HepG2 (cell line): ENCODE measurements around the gene RIMBP3C. TPM values are rescaled to one million over a fixed set of nuclear protein-coding genes. Genes with fewer than 3 reads are reported as not detected.

Experiments
- CREB1 ChIP-seq, 2 experiments: fragments of 450-650 bp in 1 of 2; IDR thresholded peaks; 2 replicates each; pipeline ENCODE4 v1.6.1; 2016 to 2017; ENCODE audit warnings: control low read depth in 1 of 2, mild to moderate bottlenecking in 1 of 2, missing compliant biosample characterization in 1 of 2, missing genetic modification characterization in 1 of 2
- CSRNP2 ChIP-seq: sonication (generic); formaldehyde crosslinking; conservative IDR thresholded peaks from 2 replicates; pipeline ENCODE4 v1.8.0; 2022; ENCODE audit warnings: low read depth, missing genetic modification reagents
- FOXC1 ChIP-seq: sonication (generic); formaldehyde crosslinking; IDR thresholded peaks from 2 replicates; pipeline ENCODE4 v1.8.0; 2022; ENCODE audit warnings: mild to moderate bottlenecking, missing genetic modification reagents, borderline replicate concordance
- KDM4B ChIP-seq: sonication (generic); formaldehyde crosslinking; IDR thresholded peaks from 2 replicates; pipeline ENCODE4 v1.4.0; 2020; ENCODE audit warnings: missing genetic modification reagents
- SRY ChIP-seq: sonication (generic); formaldehyde crosslinking; IDR thresholded peaks from 2 replicates; pipeline ENCODE4 v1.8.0; 2022; ENCODE audit warnings: mild to moderate bottlenecking, missing genetic modification reagents
- SSRP1 ChIP-seq: IDR thresholded peaks from 2 replicates; pipeline ENCODE4 v1.6.1; 2016; ENCODE audit warnings: control low read depth
- TERF1 ChIP-seq: sonication (generic); formaldehyde crosslinking; IDR thresholded peaks from 2 replicates; pipeline ENCODE4 v1.8.0; 2022; ENCODE audit warnings: mild to moderate bottlenecking, missing genetic modification reagents, moderate library complexity
- ZBTB49 ChIP-seq: sonication (generic); formaldehyde crosslinking; IDR thresholded peaks from 2 replicates; pipeline ENCODE4 v1.4.0; 2020; ENCODE audit warnings: missing genetic modification reagents, borderline replicate concordance
- ZFP82 ChIP-seq: sonication (generic); formaldehyde crosslinking; IDR thresholded peaks from 2 replicates; pipeline ENCODE4 v1.5.1; 2020; ENCODE audit warnings: mild to moderate bottlenecking, missing genetic modification reagents, borderline replicate concordance
- ZNF761 ChIP-seq: sonication (generic); formaldehyde crosslinking; conservative IDR thresholded peaks from 2 replicates; pipeline ENCODE4 v1.4.0; 2020; ENCODE audit warnings: mild to moderate bottlenecking, missing genetic modification reagents
- polyA plus RNA-seq, 8 experiments: library from polyadenylated mRNA; depleted of rRNA in 3 of 8; stranded (reverse) in 7 of 8; unstranded in 1 of 8; fragments of >200 nt; fragmentation: Illumina TruSeq in 4 of 8; extraction: Trizol in 4 of 8; gene quantifications; 2 replicates each; pipeline versions ENCODE4 v1.2.1 to v1.2.3, GENCODE V29; 2011 to 2016; ENCODE audit warnings: low read depth in 4 of 8, missing spikeins in 1 of 8, mixed read lengths in 1 of 8; ENCODE audit not compliant: insufficient read depth in 1 of 8
- total RNA-seq, 5 experiments: library from RNA; depleted of rRNA; stranded (reverse); fragments of >200 nt; fragmentation: Illumina TruSeq; extraction: Trizol; gene quantifications; 2 replicates each; pipeline ENCODE4 v1.2.3, GENCODE V29; 2016; ENCODE audit warnings: low read depth in 1 of 5
- TF ChIP-seq, protein P1 (sequence below): sonication (generic); formaldehyde crosslinking; IDR thresholded peaks from 2 replicates; pipeline ENCODE4 v1.4.0; 2020; ENCODE audit warnings: mild to moderate bottlenecking, missing genetic modification reagents, borderline replicate concordance
- TF ChIP-seq, protein P2 (sequence below): fragments of 450-650 bp; IDR thresholded peaks from 2 replicates; pipeline ENCODE4 v1.6.1; 2017
- TF ChIP-seq, protein P3 (sequence below): sonication (generic); formaldehyde crosslinking; IDR thresholded peaks from 2 replicates; pipeline ENCODE4 v1.5.0; 2020; ENCODE audit warnings: missing genetic modification reagents

RIMBP3C gene
- total and polyA plus RNA-seq, 2 of the 13 experiments (the other 11 are each of a cell fraction or from before 2014, with no cell fraction given): 0.15 TPM; not detected in 1

GRCh38 chr22:21567456-21568346 is 16.4 kb upstream of the RIMBP3C start, which contains the start of gene UBE2L3 (continued):
- TF ChIP-seq, protein P1, sequence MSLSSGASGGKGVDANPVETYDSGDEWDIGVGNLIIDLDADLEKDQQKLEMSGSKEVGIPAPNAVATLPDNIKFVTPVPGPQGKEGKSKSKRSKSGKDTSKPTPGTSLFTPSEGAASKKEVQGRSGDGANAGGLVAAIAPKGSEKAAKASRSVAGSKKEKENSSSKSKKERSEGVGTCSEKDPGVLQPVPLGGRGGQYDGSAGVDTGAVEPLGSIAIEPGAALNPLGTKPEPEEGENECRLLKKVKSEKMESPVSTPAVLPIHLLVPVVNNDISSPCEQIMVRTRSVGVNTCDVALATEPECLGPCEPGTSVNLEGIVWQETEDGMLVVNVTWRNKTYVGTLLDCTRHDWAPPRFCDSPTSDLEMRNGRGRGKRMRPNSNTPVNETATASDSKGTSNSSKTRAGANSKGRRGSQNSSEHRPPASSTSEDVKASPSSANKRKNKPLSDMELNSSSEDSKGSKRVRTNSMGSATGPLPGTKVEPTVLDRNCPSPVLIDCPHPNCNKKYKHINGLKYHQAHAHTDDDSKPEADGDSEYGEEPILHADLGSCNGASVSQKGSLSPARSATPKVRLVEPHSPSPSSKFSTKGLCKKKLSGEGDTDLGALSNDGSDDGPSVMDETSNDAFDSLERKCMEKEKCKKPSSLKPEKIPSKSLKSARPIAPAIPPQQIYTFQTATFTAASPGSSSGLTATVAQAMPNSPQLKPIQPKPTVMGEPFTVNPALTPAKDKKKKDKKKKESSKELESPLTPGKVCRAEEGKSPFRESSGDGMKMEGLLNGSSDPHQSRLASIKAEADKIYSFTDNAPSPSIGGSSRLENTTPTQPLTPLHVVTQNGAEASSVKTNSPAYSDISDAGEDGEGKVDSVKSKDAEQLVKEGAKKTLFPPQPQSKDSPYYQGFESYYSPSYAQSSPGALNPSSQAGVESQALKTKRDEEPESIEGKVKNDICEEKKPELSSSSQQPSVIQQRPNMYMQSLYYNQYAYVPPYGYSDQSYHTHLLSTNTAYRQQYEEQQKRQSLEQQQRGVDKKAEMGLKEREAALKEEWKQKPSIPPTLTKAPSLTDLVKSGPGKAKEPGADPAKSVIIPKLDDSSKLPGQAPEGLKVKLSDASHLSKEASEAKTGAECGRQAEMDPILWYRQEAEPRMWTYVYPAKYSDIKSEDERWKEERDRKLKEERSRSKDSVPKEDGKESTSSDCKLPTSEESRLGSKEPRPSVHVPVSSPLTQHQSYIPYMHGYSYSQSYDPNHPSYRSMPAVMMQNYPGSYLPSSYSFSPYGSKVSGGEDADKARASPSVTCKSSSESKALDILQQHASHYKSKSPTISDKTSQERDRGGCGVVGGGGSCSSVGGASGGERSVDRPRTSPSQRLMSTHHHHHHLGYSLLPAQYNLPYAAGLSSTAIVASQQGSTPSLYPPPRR (CRISPR knock-in tag): no peak
- no peak for TF ChIP-seq CREB1 (IDR thresholded peaks at IDR 0.05)
- no peak for TF ChIP-seq CREB1 (CRISPR knock-in tag; IDR thresholded peaks at IDR 0.05)
- TF ChIP-seq ZFP82 (CRISPR knock-in tag): 0 out of 2 replicates have a peak, but pooled peaks have one; percentile 64
- TF ChIP-seq SSRP1 (CRISPR knock-in tag): 0 out of 2 replicates have a peak, but pooled peaks have one; percentile 62
- peak; percentile 38; the same call in 1 of the 2 replicates for TF ChIP-seq KDM4B
- TF ChIP-seq CSRNP2 (CRISPR knock-in tag): no peak
- no peak; the same call in 1 of the 2 replicates for TF ChIP-seq ZNF761 (CRISPR knock-in tag)
- TF ChIP-seq SRY: peak; percentile 97
- TF ChIP-seq FOXC1 (CRISPR knock-in tag): no peak
- TF ChIP-seq, protein P2, sequence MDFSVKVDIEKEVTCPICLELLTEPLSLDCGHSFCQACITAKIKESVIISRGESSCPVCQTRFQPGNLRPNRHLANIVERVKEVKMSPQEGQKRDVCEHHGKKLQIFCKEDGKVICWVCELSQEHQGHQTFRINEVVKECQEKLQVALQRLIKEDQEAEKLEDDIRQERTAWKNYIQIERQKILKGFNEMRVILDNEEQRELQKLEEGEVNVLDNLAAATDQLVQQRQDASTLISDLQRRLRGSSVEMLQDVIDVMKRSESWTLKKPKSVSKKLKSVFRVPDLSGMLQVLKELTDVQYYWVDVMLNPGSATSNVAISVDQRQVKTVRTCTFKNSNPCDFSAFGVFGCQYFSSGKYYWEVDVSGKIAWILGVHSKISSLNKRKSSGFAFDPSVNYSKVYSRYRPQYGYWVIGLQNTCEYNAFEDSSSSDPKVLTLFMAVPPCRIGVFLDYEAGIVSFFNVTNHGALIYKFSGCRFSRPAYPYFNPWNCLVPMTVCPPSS: no peak
- TF ChIP-seq, protein P3, sequence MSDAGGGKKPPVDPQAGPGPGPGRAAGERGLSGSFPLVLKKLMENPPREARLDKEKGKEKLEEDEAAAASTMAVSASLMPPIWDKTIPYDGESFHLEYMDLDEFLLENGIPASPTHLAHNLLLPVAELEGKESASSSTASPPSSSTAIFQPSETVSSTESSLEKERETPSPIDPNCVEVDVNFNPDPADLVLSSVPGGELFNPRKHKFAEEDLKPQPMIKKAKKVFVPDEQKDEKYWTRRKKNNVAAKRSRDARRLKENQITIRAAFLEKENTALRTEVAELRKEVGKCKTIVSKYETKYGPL (CRISPR knock-in tag): peak; percentile 43; the same call in 1 of the 2 replicates
- TF ChIP-seq ZBTB49: no peak
- TF ChIP-seq TERF1 (CRISPR knock-in tag): no peak
